Ovary (tissue), 3 donors: ENCODE data around the gene WNT8A.

Experiments
- EP300 ChIP-seq: sonication (generic); formaldehyde crosslinking; IDR thresholded peaks from one replicate; pipeline ENCODE4 v1.6.1; 2017; ENCODE audit warnings: antibody characterized with exemption
- POLR2A ChIP-seq: fragments of 450-650 bp; IDR thresholded peaks from one replicate; pipeline ENCODE4 v1.6.1; 2017; ENCODE audit warnings: antibody characterized with exemption, mild to moderate bottlenecking, moderate library complexity
- TF ChIP-seq, protein P1 (sequence below), 3 donors: fragments of 450-650 bp in 2 of 3; fragments of 200-600 bp in 1 of 3; IDR thresholded peaks; one replicate each; pipeline versions ENCODE4 v1.5.1 to v1.8.0; 2016 to 2022; ENCODE audit warnings: antibody characterized with exemption in 3 of 3, mild to moderate bottlenecking in 1 of 3
- donor health status: DM: no; HTN: no; CAD: no.

- TF ChIP-seq, protein P1, sequence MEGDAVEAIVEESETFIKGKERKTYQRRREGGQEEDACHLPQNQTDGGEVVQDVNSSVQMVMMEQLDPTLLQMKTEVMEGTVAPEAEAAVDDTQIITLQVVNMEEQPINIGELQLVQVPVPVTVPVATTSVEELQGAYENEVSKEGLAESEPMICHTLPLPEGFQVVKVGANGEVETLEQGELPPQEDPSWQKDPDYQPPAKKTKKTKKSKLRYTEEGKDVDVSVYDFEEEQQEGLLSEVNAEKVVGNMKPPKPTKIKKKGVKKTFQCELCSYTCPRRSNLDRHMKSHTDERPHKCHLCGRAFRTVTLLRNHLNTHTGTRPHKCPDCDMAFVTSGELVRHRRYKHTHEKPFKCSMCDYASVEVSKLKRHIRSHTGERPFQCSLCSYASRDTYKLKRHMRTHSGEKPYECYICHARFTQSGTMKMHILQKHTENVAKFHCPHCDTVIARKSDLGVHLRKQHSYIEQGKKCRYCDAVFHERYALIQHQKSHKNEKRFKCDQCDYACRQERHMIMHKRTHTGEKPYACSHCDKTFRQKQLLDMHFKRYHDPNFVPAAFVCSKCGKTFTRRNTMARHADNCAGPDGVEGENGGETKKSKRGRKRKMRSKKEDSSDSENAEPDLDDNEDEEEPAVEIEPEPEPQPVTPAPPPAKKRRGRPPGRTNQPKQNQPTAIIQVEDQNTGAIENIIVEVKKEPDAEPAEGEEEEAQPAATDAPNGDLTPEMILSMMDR (IDR thresholded peaks at IDR 0.05), result no peak
- TF ChIP-seq EP300, result no peak
- no peak for TF ChIP-seq POLR2A
Observed at GRCh38 chr5:138110266-138110963, 26.6 kb downstream of the WNT8A start.
